Measurements from ENCODE around the gene RUFY1.

The RUFY1 gene

DNA sequence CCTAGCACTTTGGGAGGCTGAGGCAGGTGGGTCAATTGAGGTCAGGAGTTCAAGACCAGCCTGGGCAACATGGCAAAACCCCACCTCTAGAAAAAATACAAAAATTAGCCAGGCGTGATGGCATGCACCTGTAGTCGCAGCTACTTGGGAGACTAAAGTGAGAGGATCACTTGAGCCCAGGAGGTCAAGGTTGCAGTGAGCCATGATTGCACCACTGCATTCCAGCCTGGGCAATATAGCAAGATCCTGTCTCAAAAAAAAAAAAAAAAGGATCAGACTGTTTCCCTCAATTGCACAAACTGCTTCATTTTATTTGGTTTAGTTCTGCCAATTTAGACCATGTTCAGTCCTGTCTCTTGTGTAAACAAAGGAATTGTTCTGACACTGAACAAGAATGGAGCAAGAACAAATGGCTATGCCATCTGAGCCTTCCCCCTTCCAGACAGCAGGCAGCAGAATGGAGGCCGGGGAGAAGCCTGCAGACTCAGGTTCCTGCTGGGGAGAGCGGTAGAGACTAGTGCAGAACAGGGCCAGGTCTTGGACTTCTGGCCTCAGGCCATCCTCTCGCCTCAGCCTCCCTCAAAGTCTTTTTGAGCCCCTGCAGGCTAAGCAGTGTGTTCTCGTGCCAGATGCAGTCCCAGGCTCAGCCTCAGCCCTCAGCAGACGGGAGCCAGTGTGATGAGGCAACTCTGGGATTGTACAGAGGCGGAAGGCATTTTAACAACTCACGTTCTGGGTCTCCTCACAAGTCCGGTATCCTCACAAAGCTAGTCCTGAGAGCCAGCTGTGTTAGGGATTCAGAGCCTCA, 54.9 kb downstream of the RUFY1 start:
- DNase-seq = no peak

DNA sequence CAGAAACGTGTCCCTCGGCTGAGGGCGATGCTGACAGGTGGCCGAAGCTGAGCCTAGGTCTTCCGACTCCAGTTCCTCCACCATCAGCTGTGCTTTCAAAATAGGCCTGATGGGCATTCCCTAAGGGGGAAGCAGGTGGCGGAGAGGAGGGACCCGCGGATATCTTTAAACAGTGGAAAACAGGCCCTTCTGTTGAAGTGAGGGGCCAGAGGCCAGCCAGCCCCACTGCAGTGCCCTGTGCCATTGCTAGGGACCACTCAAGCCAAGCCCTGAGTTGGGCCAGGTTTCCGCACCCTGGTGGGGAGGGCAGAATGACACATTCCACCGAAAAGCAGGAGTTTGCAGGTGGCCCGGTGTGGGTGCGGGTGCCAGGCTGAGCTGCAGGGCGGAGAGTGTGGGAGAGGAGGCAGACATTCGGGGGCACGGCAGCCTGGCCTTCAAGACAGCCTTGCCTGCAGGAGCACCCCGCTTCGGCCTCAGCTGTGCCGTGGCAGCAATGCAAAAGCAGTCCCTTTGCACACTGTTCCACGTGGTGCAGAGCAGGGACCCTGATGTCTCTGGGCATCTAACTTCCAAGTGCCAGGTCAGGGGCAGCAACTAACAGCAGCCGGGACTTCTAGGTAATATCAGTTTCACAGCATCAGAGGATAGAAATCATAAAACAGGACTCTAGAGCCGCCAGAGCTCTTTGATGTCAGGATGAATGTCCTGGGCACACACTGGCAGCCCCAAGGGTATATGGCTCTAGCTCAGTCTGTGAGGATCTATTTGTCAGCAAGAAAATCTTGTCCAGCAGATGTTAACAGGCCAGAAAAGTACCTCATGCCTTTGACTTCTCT, 55.9 kb downstream of the RUFY1 start:
- no peak for DNase-seq

DNA sequence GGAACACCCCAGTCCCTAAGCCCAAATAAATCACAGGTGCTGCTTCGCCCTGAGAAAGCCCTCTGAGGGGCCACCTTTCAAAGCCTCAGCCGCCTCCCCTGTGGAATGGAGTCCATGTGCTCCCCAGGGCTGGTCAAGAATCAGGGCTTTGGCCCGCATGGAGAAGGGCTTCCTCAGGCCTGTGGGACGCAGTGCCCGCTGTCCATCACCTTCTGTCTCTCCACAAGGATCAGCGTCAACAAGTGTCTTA, 56.5 kb downstream of the RUFY1 start:
- no peak for DNase-seq

DNA sequence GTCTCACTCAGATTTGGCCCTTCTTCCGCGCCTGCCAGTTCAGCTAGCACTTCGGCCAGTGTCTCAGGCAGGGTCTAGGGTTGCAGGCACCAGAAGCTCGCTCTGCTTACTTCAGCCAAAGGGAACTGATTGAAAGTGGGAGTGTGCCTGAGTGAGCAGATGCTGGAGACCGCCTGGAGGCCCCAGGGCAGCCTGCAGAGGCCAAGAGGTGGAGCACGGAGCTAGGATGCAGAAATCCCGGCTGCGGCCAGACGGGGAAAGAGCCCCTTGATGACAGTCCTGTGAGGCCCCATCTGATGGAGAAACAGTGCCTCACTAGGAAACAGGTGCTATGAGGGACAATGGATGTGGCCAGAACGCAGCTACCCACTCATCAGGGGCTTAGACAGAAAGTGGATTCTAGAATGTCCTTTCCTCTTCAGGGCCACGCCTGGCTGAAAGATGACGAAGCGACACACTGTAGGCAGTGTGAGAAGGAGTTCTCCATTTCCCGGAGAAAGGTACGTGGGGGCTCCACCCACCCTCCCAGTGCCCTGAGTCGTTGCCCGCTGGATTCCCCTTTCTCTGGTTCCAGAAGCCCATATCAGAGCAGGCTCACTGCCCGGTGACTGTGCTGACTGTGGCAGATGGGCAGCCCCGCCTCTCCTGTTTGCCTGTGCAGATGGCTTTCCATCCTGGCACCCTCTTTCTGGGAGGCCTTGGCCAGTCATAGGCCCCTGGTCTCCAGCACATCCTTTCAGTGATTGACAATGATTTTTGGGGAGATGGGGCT, 57.0 kb downstream of the RUFY1 start:
- no peak for DNase-seq

DNA sequence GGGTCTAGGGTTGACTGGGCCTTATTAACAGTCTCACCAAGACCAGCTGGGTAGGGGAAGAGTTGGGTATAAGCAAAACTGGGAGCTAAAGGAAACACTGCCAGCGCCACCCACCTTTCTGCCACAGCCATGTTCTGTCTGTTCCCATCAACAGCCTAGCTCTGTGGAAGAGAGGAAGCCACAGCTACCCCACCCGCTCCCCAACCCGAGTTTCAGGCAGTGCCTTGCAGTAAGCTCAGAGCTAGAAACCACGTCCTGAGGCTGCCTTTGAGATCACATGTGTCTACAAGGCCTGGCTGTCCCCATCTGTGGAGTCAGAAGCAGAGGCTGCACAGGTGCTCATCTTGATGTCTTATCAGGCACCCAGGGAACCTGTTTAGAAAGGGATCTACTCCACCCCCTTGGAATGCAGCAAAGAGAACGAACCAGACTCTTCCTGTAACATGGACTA, 57.8 kb downstream of the RUFY1 start:
- DNase-seq = no peak

DNA sequence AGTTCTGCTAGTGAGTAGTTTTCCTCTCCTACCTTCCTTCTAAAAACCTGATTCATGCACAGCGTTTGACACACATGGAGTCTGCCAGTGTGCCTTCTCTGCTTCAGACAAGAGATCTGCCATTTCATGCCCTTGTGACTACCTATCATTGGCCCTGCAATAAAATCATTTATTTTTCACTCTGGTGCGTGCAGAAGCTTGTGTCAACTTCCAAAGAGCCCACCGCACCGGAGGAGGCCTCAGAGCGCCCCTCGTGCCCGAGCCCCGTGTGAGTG, 59.4 kb downstream of the RUFY1 start:
- DNase-seq = no peak

DNA sequence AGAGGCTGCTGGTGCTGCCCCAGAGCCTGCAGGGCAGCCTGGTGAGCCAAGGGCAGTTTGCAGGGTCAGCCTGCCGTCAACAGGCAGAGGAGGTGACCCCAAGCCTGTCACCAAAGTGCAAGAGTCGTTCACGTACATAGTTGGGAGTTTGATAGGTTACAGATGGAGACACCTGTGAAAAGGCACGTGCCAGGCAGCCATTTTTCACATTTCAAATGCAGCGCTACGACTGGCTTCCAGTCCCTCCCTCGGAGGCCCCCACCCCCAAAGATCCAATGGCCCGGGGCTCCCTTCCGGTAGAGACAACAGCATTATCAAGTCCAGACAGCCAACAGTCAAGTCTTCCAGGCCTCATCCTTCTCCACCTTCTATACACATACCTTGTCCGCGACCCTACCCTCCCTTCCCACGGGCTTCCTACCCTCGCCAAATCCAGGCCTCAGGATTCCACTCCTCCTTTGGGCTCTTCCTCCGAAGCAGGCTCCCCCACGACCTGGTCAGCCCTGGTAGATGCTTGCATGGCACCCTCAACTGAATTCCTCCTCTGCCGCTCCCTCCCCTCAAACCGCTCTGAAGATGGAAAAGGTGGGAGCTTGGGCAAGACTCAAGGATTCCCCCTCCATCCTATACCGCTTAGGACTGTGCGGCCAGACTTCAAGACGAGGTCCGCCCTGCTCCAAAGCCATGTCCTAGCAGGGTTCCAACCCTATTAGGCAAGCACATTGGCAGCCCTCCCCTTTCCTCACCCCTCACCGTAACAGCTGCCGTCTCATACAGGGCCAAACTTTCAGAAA, 60.0 kb downstream of the RUFY1 start:
- no peak for DNase-seq

DNA sequence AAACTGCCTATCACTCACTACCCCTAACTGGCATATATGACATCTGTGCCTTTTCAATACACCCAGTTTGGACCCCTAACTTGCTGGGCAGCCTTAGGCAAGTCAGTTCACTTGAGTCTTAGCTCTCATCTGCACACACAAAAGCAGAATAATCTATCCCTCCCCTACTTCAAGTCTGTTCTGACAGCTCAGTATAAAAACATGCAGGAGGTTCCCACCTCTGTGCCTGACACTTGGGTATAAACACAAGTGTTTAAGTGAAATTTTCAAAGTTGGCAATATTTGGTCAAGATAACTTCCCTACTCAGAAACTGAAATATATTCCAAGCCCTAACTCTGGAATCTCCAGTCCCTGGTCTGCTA, 60.5 kb downstream of the RUFY1 start:
- no peak for DNase-seq

DNA sequence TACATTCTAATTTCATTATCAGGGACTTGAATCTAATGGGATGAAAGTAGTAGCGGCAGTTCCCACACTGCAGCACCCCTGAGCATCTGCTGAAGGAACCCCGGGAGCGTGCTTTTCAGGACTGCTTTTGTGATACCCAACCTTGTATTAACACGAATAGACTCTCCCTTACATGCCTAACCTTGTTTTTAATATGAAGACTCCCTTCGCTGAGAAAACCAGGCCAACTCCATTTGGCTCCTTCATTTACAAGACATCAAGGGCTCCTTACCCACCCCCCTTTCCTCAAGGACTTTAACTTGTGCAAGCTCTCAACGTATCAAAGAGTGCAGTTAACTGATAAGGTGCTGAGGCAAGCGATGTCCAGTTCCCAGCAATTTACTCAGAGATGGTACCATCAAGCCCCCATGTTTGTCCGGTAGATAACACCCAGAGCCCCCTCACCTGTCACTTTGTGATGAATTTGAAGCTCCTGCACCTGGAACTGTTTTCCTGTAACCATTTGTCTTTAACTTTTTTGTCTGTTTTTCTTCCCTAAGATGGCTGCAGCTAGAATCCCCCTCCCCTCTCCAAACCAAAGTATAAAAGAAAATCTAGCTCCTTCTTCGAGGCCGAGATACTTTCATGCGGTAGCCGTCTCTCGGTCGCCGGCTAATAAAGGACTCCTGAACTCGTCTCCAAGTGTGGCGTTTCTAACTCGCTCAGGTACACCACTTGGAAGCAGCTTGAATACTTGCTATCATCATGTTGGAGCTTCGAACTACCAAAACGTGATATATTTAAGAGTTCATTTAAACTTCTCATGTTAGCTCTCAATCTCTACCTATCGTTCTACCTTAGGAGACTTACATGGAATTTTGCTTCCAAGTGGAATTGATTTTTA, 62.5 kb downstream of the RUFY1 start:
- DNase-seq = no peak

DNA sequence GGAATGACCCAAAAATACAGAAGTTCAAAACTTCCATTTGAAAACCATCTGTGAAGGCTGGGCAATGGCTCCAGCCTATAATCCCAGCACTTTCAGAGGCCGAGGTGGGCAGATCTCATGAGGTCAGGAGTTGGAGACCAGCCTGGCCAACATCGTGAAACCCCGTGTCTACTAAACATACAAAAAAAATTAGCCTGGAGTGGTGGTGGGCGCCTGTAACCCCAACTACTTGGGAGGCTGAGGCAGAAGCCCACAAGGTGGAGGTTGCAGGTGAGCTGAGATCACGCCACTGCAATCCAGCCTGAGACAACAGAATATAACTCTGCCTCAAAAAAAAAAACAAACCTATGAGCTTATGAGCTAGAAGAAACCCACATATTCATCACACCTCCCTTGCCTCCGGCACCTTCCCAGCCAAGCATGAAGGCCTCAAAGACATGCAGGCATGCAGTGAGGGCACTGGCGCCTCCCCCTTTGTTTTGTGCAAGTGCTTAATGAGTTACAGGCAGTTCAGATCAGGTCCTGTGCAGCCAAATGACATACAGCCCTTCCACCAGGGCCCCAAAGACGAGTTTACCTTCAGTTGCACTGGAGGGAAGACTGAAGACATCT, 63.2 kb downstream of the RUFY1 start:
- no peak for DNase-seq

DNA sequence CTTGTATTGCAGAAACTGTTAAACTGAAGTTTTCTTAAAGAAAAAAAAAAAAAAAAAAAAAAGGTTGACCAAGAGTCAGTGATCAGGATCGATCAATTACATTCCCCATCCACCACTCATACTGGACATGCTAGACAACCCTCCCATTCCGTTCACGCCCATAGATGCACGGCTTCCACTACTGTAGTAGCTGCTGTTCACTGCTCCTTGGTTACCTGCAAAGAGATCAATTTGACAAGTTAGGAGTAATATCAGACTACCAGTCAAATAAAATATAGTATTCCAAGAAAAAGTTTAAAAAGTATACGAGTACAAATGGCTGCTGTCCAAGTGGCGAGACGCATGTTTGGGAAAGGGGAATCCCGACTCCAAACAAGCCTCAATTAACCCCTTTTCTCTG, 64.4 kb downstream of the RUFY1 start:
- DNase-seq = no peak

DNA sequence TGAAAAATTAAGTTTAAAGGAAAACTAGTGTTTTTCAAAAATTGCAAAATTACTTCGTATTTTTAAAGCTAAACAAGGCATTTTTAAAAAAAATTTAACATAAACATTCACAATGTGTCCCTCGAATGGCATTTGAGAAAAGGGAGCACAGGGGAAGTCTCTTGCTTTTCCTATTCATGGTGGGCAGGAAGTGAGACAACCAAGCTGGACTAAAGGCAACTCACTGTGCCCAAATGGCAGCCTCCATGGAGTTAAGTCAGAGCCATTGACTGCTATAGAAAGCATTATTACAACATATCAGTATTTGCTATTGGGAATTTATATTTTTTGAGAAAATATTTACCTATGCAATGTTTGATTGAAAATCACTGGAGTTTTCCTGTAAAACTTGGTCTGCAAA, 64.8 kb downstream of the RUFY1 start:
- no peak for DNase-seq

DNA sequence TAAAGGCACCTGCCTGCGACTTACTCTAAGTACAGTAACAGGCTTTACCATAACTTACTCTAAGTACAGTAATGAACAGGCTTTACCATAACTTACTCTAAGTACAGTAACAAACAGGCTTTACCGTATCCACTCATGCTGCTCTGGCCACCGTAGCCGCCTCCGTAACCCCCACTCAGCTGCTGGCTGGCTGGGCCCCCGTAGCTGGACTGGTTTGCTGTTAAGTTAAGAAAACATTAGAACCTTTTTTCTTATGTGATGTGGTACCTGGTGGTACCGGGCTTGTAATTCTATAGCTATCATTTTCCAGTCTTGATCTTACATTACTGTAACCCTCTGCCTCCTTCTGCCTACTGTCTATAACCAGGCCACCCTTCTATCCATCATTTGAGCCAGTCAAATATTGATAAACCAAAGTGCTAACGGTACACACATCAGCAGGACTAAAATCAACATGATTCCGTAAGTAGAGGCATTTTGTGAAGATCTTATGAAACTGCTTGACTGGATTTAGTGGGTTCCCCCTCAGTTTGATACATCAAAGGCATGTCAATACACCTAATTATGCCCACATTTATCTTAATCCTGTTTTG, 65.7 kb downstream of the RUFY1 start:
- no peak for DNase-seq

DNA sequence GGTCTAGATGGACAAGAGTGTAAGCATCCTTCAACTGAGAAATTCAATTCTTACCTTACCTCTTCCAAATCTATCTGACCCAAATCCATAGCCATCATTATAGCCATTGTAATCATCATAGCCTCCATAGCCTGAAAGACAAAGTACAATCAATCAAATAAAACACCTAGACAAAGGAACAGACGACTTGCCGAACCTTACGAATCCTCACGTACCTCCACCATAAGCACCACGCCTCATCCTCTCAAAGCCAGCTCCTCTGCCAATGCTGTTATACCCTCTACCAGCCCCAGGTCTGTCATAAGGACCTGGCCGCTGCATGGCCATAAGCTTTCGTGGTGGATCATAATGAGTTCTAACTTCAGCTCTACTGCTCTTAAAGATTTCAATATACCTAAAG, 67.6 kb downstream of the RUFY1 start:
- DNase-seq = no peak

DNA sequence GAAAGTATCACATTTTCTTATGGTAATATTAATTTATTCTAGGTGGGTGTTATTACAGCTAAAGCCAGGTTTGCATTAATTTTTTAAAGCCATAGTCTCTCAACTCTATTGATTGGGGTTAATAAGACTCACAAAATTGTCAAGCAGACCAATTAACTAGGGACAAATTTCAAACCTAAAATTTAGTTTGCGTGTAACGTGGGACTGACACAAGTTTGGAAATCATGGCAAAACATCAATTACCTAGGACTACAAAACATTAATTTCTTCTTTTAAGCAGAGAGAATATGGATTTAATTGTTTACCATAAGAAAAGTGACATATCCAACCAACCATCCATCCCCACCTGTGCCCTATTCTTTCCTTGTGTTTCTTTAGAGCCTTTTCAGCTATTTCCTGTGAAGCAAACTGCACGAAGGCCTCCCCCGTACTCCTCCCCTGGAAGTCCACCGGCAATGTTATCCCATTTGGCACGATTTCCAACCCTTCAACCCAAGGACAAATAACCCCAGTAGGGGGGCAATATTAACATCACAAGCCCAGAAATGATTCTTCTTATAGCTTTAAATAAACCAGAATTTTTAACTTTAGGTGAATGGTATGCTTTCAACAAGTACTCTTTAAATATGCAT, 68.7 kb downstream of the RUFY1 start:
- no peak for DNase-seq

DNA sequence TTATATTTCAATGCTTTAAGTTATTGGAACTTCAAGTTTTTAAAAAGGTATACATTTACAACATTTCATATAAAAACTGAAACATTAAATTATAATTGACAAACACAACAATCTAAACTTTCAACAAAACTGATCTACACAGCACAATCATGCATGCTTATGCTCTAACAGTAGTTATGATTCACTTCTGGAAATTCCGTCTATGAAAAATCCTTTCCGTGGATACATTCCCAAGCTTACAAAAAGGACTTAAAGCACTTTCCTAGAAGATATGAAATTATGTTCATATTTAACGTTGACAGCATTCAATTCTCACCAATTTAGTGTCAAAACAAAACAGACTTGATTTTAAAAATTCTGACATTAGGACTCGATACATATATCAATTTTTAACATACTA, 69.4 kb downstream of the RUFY1 start:
- DNase-seq = no peak

DNA sequence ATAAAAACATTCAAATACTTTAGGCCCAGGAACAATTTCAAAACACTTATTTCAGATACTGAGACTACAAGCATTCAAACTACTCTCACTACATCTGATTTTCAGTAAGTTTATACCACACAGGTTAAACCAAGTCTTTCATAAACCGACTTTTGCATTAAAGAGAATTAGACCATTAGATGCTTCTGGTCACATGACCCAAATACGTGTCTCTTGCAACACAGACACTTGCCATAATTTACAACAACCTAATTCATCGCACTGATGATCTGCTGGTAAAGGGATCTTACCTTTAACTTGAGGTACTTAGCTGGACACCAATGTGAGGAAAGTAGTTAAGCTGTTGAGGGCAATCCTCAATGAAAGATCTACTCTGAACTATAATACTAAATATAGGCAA, 69.9 kb downstream of the RUFY1 start:
- no peak for DNase-seq

DNA sequence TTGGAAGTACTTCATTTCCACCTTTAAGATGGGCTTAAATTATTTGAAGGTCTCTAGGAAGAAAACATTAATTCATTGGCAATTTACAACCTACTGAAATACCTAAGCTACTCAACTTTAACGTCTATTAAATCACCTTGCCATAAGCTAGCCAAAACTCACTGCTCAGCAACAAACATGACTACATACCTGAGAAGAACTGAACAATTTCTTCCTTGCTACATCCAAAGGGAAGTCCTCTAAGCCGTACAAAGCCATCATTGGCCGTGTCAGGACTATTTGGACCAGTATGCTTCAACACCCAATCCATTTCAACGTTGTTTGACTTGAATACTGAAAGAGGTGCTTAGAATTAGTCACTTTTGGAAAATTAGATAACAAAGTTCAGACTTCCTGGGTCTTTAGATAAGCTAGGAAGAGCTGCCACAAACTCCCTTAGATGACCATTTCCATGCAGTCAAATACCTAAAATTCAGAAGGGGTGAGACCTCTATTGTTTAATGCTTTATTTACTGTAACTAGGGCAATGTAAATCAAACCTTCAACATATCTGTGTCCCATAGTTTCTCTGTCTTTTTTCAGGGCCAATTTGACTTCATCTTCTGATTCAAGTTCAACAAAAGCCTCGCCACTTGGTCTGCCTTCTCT, 70.5 kb downstream of the RUFY1 start:
- no peak for DNase-seq

DNA sequence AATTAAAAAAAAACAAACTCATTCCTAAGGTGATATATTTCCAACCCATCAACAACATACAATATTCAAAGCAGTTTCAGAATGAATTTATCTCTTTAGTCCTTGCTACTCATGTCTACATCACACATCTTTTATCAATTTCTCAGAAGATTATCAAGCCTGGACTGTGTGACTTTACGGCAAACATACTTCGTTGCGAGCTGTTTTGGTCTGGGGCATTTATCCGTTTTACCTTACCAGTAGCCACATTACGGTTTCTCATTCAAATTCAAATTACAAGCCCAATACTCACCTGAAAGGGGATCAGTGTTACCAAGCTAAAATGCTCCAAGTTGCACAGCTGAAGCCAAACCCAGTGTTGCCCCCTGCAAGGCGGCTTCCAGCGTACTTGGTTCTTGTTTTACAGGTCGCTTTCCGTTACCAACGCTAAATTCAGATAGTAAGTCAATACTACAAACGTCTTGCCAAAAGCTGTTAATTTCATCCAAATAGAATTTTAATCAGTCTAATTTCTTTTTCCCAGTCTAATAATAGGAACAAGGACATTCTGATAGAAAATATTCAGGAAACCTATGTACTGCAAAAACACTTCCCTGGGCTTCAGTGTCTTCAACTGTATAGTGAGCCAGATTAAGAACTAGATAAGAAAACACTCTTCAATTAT, 71.3 kb downstream of the RUFY1 start:
- no peak for DNase-seq
